Inflammatory macrophage (primary cell): ENCODE measurements around the gene AFF2.
A peak's percentile ranks its signal among the peaks of the same experiment; 100 is the strongest.

Experiments used
- DNase-seq, 2 donors: peaks; one replicate each; pipeline ENCODE4 v3.0.0-alpha.2; 2020 to 2022

AFF2 gene

DNA sequence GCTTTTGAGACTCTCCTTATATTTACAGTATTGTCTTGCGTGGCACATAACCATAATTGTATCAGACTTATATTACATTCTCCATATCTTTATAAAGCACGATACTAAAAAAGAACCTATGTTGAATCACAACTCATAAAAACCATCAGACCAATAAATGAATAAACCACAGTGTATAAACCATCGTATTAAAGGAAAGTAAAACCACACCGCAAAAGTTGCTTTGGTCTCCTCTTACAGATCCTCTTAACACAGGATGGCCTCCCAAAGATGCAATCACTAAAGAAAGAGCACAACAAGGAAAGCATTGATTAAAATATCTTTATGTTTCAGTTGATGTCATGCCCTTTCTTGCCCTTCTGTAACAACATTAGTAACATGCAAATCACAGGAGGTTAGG lies 437.9 kb downstream of the AFF2 start:
- DNase-seq = no peak

DNA sequence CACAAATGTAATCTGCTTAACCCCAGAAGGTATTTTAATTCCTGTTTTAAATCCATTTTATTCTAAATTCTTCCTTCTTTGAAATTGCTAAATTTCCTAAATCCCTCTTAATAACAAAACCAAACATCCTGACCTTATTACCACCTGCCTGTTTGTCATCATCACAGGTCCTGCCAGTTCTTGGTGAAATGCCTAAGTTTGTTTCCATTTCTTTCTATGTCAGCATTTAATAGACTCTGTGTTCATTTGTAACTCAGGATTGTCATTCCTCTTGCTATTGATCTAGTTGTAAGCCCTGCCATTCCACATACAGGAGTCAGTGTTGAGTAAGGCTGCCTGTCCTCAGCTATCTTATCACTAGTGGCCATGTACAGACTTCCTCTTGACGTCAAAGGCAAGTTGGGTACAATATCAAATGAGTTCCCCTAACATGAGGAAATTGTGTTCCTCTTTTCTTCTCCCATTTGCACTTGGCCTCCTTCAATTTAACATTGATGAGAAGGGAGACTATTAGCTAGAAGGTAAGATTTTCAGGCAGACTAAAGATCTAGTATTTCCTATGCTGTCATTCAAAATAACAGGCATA lies 440.1 kb downstream of the AFF2 start:
- DNase-seq = peak in 1 of 2 donors; percentile 4

DNA sequence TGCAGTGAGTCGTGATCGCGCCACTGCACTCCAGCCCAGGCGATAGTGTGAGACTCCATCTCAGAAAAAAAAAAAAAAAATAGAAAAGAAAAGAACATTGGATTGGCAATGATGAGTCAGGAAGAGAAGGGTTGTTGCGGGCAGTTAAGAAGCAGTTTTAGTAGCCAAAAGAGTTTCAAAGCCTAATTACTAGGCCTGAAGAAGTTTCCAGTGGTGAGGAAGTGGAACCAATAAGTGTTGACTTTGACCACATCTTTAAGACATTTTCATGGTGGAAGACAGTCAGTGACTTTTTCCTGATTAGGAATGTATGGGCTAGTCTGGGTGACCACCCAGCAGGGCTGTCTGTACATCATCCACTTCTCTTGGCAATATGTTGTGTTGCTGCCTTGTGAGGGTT lies 442.3 kb downstream of the AFF2 start:
- DNase-seq = no peak

DNA sequence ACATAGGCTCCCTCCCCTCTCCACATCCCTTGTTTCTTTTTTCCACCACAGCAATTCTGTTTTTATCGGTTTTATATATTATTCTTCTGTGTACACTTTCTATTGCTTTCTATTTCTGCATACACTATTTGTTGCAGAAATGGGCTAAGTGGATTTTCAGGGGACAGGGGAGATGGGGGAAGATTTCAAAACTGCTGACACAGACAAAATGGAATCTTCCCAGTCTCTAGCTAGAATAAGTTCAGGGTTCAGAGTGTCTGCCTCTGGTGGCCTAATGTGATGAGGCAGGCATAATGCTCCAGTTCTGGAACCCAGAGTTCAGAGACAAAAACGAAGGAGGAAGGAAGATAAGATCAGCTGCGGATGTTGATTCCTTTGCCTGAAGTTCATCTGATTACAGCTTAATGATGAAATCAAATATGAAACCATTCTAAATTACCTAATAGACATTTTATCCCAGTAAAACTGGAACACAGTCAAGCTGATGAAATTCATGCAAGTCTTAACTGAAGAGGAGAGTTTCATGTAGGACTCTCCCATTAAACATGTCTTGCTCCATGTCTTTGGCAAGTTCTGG lies 447.1 kb downstream of the AFF2 start:
- peak; percentile 5 to 59 for DNase-seq

DNA sequence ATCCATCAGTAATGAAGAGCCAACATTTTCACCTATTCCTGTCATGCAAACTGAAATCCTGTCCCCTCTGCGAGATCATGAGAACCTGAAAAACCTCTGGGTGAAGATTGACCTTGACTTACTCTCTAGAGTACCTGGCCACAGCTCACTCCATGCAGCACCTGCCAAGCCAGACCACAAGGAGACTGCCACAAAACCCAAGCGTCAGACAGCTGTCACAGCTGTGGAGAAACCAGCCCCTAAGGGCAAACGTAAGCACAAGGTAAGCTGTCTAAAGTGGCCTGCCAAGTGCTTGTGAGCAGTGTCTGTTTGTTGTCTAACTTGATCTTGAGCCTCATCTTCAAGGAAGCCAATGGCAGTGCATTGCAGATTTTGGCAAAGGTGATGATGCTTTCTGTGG lies 455.9 kb downstream of the AFF2 start:
- DNase-seq = no peak

GRCh38 chrX:148958901-148959300 lies 458.5 kb downstream of the AFF2 start:
- no peak for DNase-seq

DNA sequence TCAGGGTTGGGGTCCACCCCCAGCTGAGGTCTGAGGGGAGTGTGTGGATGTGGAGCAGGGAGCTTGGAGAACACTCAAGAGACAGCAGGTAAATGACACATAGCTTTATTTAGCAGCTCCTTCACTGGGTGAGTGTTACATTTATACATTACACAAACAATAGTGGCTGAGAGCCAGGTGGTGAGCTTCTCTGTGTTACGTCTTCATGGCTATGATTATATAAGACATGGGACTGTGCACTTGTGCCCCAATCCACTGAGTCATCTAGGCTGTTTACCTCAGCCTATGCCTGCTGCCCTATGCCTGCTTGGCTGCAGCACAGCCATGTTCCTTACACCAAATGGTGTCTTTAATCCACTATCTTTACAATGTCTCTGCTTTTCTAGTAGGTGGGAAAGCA lies 459.6 kb downstream of the AFF2 start:
- DNase-seq = no peak

GRCh38 chrX:148961985-148962384 lies 461.6 kb downstream of the AFF2 start:
- DNase-seq = no peak

- DNase-seq = no peak
These were observed 476.4 kb downstream of the AFF2 start for GRCh38 chrX:148976571-148977400.

DNA sequence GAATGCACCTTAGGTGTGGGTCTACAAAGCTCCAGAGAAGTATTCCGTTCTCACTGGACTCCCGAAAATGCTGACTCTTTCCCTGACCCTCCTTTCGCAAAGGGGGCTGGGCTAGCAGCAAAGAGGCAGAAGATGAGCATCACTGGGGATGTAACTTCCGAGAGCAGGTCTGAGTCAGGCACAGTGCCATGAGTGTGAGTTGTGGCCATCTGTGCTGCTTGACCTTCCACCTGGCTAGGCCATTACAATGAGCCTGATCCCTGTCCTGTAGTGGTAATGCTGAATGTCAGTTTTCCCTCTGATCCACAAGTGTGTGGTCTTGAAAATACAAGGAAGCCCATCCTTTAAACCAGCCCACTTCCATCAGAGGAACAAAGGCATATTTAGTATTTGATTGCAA lies 479.4 kb downstream of the AFF2 start:
- no peak for DNase-seq

- DNase-seq = peak in 1 of 2 donors; percentile 9
These were observed 483.8 kb downstream of the AFF2 start for GRCh38 chrX:148984238-148984637.

DNA sequence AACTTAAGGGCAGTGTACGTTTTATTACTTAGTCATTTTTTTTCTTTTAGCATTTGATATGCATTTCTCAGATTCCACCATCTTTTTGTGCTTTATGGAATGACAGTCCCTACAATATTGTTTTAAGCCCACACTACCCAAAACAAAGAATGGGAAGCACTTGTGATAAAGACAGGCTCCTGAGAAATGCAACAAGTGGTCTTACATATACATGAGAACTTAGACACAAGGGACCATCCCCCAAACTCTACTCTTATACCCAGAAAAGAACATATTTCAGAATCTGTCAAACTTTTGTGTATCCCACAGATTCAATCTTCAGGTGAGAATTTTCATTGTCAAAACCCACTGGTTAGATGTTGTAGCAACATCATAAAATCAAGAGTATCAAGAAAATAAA lies 491.1 kb downstream of the AFF2 start:
- no peak for DNase-seq

DNA sequence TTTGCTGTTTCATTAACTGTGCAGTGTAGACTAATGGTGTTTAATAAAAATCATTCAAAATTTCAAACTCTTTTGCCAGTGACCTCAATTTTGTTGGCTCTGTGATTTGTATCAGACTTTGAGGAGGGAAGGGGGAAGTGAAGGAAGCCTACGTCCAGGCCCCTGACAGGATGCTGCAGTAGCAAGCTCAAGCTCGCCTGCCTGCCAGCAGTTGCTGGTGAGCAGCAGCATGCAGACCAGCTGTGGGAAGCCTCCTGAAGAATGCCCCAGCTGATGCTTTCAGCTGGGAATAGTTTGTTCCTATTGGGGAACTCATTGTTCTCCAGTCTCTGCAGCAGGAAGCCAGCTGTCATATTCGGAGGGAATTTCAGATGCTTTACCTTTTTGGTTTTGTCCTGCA lies 495.2 kb downstream of the AFF2 start:
- DNase-seq = no peak

- DNase-seq = no peak
These were observed 501.9 kb downstream of the AFF2 start for GRCh38 chrX:149002320-149002719.

GRCh38 chrX:149003863-149004660 lies 503.6 kb downstream of the AFF2 start:
- DNase-seq = no peak

DNA sequence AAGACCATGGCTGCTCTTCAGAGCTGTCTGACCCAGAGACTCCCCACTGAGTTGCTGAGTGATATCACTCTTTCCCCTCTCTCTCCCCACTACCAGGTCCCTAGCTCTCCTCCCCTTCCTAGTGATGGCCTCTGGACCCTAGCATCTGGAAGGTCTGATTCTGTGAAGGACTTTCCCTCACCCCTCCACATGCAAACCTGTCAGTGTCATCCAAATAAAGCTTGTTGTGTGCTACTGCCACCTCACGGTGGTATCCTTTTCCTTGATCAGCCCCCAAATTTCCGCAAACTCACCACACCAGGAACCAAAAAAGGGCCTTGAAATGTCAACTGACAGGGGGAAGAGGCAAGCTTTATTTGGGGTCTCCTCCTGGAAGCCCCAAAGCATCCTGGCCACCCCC lies 504.5 kb downstream of the AFF2 start:
- peak in 1 of 2 donors; percentile 0 for DNase-seq

- DNase-seq = no peak
These were observed 505.8 kb downstream of the AFF2 start for GRCh38 chrX:149006235-149006634.

GRCh38 chrX:149007423-149007822 lies 507.0 kb downstream of the AFF2 start:
- no peak for DNase-seq

DNA sequence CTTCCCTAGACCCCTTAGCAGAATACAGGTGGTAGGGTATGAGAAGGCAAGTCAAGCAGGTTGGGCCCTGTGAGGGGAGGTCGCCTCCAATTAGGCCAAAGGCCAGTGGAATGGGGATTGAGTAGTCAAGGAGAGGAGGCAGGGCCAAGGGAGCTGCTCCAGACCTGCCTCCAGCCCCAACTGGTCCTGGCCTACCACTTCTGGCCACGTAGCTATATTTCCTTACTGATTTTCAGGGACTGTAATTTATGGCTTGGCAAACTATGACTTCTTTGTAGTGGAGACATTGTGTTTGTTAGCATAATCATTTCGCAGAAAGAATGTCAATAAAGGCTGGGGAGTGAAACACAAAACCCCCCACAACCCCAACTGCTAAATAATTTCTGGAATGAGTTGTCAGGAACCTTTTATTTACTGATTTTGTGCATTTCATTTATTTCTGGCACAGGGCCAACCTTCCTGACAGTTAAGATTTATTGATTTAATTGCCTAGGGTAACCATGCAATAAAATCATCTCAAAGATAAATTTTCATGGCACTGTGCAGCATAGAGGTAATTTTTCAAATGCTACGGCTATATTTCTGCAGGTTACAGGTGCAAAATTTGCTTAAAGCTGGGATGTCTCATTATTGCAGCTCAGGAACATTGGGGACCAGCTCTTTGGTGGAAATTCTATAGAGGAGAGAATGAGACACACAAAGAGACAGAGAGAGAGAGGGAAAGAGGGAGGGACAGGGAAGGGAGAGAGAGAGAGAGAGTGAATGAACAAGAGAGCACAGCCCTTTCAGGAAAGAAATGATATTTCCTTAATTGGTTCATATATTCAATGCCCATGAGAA lies 509.8 kb downstream of the AFF2 start:
- no peak for DNase-seq

- DNase-seq = no peak
These were observed 510.4 kb downstream of the AFF2 start for GRCh38 chrX:149010853-149011224.

DNA sequence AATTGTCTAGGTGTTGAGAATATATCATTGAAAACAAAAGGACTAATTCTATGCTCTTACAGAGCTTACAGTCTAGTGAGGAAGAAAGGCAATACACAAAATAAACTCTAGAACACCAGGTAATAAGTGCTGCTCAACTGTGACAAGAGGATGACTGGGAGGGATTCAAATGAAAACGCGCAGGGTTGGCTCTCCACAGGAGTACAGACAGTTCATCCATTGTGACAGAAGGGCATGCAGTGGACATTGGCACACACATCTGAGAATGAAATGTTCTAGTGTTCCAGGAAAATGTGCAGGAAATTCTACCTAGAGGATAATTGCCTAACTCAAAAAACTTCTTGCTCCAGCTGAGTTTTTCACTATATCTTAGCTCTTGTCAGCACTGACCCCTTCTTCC lies 512.7 kb downstream of the AFF2 start:
- no peak for DNase-seq

DNA sequence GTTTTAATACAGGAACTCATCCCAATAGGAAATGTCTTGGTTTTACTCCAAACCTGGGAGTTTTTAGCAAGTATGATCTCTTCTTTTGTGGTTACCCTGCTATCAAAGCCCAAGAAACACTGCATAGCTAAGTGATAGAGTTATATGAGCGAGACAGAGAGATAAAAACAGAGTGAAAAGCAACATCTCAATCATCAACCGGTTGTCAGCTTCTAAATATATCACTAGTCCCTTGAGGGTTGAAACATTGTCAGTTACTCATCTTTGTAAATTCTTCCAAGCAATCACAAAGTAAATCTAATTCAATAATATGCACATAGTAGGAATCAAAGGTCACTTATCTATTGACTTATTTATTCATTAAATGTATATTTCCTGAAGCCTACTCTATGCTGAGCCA lies 520.7 kb downstream of the AFF2 start:
- DNase-seq = no peak
